CD4-positive, alpha-beta T cell treated with Interleukin-15 for 1 hour (primary cell): ENCODE data around the gene PSME2.

Experiments used
- DNase-seq: peaks from one replicate; pipeline ENCODE4 v3.0.0-alpha.2; 2020

Gene PSME2, protein sequence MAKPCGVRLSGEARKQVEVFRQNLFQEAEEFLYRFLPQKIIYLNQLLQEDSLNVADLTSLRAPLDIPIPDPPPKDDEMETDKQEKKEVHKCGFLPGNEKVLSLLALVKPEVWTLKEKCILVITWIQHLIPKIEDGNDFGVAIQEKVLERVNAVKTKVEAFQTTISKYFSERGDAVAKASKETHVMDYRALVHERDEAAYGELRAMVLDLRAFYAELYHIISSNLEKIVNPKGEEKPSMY

DNA sequence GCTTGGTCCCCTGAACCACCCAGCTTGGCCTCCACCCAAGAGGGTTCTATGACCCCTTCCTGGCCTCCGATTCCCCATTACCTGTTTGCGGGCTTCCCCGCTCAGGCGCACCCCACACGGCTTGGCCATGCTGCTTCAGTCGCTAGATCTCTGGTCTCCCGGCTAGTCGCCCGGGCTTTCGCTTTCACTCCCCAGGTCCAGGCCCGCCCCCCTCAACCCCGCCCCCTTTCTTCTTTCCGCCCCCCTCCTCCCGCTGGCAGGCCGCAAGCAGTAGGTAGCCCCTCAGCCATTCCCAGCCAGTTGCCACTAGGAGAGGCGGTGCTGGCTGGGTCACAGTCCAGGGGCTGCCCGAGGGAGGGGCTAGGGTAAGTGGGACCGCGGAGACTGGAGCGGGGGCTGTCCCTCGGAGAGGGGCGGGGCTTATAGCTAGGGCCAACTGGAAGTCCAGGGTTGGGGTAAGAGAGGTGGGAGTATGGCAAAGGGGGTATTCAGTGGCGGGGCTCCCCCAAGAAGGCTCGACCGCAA is at the start of gene PSME2:
TSS of gene PSME2 (minus strand) at position 158 of the 525 bp plus-strand sequence. CDS start at position 129, 29 bp downstream.
- DNase-seq, result peak; percentile 93

DNA sequence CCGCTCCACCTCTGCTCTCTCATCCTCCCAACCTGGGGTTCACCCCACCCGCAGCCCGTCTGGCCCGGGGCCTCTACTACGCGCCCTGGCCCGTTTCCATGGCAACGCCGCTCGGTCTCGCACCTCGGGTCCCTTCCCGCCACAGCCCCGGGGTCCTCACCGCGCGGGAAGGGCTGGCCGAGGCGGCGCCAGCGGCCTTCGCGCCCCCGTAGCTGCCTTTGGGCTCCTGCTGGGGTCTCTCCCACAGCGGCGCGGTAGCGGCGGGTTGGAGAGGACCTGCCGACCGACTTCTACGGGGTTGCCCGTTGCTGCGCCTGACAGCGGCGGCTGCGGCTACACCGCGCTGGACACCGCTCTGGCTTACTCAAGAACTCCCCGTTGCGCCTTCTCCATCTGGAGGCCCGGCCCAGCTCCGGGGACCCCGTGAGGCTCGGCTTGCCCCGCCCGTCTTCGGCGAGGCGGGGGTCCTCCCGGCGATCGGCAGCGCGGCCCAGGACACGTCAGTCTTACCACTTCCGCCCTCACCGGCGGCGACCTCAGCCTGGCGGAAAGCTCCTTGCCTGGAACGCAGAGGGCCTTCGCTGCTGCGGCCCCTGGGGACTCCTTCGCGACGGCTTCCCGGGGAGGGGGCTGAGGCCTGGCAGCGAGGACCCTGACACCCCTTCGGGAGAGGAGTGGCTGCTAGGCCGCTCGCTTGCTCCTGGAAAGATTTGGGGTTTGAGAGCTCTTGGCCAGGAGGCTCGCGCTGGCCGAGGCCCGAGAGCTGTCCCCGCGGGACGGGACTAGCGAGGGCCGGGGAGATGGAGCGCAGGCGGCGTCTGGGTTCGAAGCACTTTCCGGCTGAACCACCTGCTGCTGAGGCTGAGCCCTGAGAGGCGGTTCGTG is 49.0 kb upstream of the PSME2 start, which contains the start of gene TM9SF1:
TSS of gene TM9SF1 (minus strand) at position 256 of the 885 bp plus-strand sequence. CDS start 422 bp downstream, outside the sequence.
- DNase-seq, result peak; percentile 93

DNA sequence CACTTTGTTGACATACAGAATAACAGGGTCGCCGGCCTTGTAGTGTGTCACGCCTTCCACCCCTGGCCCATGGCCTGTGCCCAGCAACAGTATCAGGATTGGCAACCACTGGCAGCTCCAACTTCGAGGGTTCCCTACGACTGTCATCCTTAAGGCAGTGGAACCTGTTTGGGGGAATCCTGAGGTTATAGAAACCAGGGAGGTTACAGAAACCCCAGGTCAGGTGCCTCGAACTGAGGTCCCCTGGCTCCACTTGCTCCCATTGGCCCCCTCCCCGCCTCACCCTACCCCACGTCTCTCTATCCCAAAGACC is 48.4 kb upstream of the PSME2 start:
- DNase-seq, result no peak

DNA sequence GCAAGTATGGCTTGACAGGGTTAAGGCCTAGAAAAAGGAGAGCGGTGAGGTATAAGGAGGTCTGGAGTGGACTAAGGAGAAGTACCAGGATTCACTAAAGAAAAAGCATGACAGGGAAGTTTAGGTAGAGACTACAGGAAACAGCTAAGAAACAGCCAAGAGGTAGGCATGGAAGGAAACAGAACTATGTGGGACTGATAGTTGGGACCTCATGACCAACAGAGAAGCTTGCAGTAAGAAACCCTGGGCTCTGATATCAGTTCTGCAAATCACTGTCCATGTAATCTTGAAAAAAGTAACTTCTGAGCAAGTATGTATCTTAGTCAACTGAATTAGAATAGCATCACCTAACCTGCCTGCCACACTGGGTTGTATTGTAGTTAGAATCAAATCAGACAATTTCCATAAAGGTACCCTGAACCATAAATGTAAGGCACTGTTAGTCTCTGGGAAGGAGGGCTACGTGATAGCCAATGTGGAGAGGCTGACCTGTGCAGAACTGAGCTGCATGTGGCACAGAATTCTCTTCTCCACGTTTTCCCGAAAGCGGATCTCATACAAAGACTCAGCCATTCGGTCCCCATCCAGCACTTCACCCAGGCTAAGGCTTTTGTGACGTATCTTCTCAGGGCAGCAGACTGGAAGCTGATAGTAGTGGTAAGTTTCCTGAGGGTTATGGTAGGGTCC is 47.9 kb upstream of the PSME2 start:
- DNase-seq, result no peak

DNA sequence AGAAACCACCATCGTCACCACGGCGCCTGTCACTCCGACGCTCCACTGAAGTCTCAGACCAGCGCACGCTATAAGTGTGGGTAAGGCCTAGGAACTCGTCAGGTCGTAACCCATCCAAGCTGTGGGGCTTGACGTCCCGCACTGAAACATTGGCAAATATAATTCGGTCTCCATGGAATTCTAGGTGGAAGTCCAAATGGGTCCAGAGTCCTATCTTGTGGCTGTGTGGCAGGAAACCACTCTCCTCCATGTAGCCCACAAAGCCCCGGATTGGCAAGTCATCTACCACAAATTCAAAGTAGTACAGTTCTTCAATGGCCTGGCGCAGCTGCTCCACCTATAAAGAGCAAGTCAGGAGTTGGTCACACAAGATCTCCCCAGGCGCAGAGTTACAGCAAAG is 46.5 kb upstream of the PSME2 start:
- no peak for DNase-seq

DNA sequence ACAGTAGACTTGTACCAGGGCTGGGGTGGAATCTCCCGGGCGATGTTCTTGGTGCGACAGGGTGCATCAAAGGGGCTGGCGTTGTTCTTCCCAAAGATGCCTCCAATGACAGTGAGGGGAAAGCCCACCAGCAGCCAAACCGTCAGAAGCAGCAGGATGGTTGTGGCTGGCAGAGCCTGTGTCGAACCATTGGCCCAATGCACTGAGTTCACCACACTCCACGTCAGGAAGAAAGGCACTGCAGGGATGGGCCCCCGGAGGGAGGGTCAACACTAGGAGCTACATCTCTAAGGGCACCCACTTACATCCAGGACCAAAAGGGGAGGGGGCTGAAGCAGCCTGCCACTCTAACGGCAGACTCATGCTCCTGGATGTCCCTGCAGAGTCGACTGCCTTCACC is 44.0 kb upstream of the PSME2 start:
- no peak for DNase-seq

DNA sequence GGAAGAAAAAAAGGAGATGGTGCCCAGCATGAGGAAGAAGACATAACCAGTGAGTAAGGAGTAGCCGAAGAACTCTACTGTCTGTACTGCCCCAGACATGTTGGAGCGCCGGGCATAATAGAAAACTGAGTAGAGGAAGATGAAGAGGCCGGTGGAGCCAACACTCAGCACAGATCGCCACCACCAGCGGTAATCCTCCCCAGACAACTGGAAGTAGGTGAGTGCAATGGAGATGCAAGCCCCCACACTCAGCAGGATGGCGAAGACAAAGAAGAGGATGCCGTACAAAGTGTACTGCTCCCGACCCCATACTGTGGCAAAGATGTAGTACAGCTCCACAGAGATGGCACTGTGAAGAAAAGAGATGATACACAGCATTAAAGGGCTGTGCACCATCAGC is 43.0 kb upstream of the PSME2 start:
- DNase-seq, result no peak

DNA sequence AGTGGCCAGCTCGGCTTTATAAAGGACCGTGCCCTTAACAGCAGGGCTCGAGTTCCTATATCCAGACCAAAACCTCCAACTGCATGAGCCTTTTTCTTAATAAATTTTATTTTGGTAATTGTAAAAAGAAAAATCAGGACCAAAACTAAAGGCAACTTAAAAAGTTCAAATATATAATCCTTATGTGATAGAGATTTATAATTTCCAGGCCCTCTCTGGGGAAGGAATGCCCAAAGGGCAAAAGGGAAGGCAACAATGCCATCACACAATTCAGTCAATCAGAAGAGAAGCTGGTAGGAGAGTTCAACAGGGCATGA is 42.6 kb upstream of the PSME2 start:
- no peak for DNase-seq

DNA sequence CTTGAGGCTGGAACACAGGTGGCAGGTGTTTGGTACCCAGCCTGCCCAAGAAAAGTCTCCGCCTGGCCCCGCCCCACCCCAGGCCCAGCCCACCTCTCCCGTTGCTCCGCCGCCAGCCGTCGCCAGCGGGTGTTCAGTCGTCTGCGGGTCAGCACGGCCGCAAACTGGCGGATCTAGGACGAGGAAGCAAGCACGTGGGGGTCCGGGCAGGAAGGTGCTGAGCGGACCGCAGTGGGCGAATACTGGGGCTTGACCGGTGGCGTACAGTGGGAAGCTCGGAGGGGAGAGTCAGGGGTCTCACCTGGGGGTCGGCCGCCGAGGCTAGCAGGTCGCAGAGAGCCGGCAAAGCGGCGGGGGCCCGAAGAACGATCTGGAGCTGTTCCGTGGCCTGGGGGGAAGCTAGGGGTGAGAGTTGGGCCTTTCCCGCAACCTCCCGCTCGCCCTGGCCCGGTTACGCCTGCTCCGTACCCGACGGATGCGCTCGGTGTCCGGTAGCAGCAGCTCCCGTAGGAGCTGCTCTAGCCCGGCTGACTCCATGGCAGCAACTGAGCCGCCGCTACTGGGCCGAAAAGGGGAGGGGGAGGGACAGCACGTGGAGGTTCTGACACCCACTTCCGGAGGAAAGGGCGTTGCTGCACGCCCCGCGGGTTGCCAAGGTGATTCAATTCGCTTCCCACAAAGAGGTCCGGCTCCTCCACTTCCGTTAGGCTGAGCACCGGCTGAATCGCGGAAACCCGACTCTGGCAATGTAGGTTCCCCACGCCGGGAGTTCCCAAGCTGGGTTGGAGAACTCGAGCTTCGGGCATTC is 42.0 kb upstream of the PSME2 start, which contains the start of gene IPO4:
TSS of gene IPO4 (minus strand) at position 566 of the 808 bp plus-strand sequence. CDS start at position 537, 29 bp downstream.
- DNase-seq, result peak; percentile 96

DNA sequence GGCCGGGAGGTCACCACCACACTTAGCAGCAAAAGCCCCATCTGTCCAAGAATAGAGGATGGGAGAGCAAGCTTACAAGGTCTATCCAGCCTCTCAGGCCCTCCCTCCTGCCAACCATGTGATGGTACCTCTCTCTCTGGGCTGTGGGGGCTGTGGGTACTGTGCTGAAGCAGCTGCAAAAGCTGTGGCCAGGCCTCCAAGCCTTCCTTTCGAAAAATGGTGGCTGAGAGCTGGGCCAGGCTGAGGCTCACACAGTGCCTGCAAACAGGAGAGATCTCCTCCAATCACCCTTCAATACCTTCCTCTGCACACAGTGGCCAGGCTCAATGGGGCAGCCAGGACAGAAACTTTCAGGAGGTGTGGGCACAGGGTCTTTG is 41.1 kb upstream of the PSME2 start:
- no peak for DNase-seq

DNA sequence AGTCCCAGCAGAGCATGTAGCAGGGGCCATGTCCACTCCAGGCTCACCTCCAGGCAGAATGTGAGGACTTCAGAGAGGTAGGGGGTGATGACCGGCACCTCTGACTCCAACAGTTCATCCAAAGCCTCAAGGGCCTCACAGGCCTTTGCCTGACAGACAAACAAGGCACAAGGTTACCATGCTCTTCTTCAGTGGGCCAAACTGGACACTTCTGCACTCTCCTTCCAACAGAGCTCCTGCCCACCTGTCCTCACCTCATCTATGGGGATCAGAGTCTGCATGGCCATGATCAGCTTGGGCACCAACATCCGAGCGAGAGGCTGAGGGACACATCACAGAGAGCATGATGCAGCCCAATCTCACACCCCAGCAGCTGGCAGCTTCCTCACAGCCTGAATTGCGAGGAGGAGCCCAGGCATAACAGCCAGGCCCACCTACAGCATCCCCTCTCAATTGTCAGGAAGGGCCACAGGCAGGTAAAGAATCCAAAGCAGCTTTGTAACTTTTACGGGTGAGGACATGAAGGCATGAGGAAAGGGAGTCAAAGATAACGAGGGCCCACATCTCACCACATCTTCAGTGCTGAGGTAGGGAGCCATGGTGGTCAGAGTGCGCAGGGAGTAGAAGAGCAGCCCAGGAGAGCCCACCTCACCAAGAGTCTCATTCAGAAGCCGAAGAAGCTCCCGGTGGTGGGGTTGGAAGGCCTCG is 40.6 kb upstream of the PSME2 start:
- no peak for DNase-seq

DNA sequence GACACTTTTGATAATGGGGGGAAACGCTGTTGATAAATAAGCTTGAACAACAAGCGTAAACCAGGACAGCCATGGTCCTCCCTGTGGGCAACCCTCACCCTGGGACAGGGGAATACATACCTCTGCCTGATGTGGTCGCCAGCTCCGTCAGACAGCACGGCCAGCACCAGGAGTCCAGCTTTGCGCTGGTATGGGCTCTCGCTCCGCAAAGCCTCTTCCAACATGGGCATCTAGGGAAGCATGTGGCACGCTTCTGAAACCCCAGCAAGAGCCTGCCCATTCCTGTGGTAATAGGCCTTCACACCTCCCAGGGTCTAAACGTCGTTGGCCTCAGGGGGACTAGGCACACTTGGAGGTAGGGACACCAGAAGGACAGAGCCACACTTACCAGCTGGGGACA is 39.3 kb upstream of the PSME2 start:
- DNase-seq, result no peak

DNA sequence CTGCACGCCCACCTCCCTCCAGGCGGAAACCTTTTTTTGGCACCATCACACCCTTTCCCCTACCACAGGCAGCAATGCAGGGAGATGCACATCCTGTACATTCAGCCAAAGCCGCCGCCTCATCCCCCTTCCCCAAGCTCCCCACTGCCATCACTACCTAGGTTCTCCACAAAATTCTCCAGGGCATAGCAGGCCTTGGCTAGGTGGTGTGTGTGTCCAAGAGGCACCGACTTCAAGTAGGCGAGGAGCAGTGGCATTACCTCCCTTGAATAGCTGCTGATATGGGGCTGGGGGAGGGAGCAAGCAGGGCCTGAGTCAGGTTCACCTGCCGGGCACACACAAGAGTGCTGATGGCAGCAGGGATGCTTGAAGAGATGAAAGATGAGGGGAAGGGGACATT is 38.6 kb upstream of the PSME2 start:
- DNase-seq, result no peak

DNA sequence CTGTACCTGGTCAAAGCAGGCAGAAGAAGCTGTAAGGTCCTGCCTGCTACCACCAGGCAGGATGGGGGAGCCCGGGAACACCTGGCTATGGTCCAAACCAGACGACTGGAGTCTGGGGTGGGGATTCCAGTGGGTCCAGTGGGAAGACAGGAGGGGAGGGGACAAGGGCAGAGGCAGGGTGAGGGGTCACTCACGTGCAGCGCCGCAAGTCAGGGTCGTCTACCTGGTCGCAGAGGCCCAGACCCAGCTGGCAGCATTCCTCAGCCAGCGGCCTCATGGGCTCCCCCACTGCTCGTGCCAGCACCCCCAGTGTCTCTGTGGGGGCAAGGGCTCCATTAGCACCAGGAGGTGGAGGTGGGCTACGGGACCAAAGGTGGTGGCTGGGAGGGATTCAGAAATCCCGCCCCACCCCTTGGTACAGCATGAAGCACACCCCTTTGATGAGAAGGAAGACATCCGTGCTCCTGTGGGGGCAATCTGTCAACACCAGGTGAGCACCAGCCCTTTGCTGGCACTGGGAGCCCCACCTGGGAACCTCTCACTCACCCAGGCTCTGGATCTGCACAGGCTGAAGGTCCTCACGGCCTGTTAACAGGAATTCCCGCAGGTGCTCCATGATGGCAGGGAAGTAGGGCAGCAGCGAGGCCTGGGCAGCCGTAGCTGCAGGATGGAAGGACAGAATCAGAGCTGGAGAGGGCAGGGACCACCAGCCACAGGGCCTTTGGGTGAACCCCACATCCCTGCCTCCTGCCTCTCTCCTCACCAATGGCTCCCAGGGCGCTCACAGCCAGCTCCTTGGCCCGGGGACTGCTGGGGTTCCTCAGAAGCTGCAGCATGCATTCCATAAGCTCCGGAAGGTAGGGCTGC is 37.9 kb upstream of the PSME2 start:
- DNase-seq, result no peak

DNA sequence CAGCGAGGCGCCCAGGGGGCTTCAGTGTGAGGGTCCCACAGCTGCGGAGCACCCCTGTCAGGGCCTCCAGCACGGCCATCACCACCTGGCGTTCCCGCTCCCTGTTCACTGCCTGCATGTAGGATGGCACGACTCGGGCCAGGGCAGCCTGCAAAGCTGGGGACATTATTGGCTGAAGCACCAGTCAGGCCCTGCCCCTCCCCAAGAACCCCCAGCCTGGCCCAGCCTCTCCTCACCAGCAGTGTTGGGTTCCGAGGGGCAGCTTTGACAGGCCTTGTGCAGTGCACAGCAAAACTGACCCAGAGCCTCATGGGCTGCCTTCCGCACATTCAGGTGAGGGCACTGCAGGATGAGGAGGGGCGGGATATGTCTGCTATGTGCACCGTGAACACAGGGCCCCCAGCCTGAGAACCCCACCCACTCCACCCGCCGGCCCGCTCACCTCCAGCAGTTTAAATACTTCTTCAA is 36.6 kb upstream of the PSME2 start:
- no peak for DNase-seq

DNA sequence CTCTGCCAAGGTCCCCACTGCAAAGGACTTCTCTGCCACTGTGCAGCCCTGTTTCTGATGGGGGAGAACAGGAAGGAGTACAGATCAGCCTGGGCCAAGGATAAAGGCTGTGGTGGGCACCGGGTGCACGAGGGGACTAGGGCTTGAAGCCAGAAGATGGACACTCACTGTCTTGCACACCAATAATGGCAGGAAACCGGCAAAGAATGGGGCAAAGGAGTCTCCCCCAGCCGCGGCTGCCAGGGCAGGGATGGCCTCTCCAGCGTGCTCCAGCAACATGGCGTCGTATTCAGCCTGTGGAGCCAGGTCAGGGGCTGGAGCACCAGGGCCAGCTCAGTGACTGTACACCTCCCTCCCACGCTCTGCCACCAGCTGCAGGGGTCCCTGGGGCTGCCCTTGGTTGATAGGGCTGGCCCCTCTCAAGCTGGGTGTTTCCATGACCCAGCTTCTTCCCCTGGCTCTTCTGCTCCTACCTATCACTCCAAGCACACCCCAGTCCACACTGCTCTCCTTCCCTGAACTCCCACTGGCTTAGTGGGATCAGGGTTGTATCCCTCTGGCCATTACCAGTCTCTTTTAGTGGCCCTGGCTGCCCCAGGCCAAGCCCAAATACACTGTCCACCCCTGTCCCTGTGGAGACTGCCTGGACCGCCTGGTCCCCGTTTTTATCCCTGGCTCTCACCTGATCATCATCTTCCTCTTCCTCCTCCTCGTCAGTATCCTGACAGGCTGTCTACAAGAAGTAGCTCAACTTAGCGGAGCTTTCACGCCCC is 35.9 kb upstream of the PSME2 start:
- no peak for DNase-seq

DNA sequence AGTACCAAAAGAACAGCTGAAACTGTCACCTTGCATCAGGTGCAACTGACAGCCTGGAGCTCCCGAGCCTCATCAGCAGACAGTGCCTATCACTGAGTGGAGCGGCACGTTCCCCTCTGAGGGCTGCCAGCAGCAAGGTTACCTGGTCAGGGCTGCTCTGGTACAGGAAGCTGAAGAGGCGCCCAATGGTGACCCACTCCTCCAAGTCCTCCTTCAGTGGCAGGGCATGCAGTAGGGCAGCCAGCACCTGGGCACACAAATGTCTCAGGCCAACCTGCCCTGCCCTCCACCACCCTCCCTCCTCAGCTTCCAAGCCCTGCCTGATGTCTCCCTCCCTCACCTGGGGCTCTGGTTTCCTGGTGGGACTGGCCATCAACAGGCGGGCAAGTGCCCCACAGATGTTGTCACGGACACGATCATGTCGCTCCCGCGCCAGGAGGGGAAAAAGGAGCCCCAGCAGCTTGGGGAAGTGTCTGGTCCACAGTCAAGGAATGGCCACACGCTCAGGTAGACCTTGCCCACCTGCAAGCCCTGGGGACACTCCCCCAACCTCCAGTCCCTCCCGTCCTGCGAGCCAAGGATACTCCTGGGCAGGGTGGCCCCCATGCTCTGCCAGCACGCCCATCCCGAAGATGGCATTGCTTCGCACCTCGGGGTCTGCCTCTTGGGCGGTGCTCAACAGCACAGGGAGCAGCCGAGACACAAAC is 35.1 kb upstream of the PSME2 start:
- DNase-seq, result no peak

DNA sequence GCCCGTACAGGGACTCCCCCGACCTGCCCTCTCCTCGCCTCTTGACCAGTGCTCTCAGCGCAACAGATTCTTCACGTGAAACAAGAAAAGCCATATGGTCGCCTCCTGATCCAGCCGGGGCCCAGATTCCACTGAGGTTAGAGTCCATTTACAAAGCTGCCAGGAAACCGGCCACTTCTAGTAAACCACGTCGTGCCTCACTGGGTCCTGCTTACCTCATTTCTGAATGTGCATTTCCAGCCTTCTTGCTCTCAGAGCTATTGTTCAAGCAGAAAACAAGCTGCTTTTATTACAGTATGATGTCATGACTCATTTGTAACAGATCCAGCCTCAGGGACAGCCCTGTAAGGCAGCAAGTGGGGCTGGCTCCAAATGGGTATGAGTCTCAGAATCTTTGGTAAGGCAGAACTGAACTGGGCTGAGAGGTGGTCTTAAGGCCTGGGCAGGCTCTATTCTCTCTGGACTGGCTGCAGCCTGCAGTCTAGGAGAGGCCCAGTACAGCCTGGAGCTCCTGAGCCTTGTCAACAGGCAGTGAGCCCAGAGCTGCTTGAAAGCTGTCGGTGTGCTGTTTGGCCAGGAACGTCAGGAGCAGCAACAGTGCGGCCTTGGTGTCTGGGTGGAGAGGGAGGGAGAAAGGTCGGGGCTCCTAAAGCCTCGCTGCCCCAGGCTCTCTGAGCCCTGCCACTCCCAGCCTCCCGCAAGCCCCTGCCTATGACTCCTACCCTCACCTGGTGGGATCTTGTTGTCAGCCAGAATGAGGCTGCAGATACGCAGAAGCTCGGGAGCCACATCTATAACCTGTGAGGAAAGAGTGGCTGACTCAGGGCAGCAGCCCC is 33.8 kb upstream of the PSME2 start:
- no peak for DNase-seq
